Transverse colon (tissue), 4 donors: ENCODE results near the gene TMEM52B. TPM values are rescaled to one million over a fixed set of nuclear protein-coding genes. Genes with fewer than 3 reads are reported as not detected.
"Not testable (repeated sequence)": the region's sequence is repeated elsewhere in the genome, so short reads cannot be mapped to it uniquely, and the experiment has no call there.

Source experiments
- DNase-seq: peaks from one replicate; pipeline ENCODE4 v3.0.0-alpha.2; 2019
- H3K27ac ChIP-seq, 4 donors: fragments of 200-600 bp; sonication (generic); 2 replicates each; pipeline ENCODE4 v1.5.1; 2016 to 2018; ENCODE audit warnings: inconsistent platforms in 4 of 4
- H3K27me3 ChIP-seq: fragments of 200-600 bp; sonication (generic); 2 replicates; pipeline ENCODE4 v1.5.1; 2017; ENCODE audit warnings: inconsistent platforms
- H3K36me3 ChIP-seq, 4 donors: fragments of 200-600 bp; sonication (generic); 2 replicates each; pipeline ENCODE4 v1.5.1; 2017 to 2019; ENCODE audit warnings: inconsistent platforms in 4 of 4
- H3K4me1 ChIP-seq, 4 donors: fragments of 200-600 bp; sonication (generic); 2 replicates each; pipeline ENCODE4 v1.5.1; 2017 to 2020; ENCODE audit warnings: inconsistent platforms in 4 of 4
- H3K4me3 ChIP-seq, 4 donors: fragments of 200-600 bp; sonication (generic); 1 replicate in 1 of 4; 2 replicates in 3 of 4; pipeline versions ENCODE4 v1.5.1 to v1.6.1; 2017 to 2019; ENCODE audit warnings: inconsistent platforms in 4 of 4
- H3K9me3 ChIP-seq, 2 donors: fragments of 200-600 bp; sonication (generic); 2 replicates each; pipeline ENCODE4 v1.5.1; 2017 to 2019; ENCODE audit warnings: inconsistent platforms in 2 of 2
- CTCF ChIP-seq, 5 experiments: fragments of 200-600 bp in 3 of 5; fragments of 450-650 bp in 2 of 5; sonication (generic) in 3 of 5; IDR thresholded peaks; 1 replicate in 2 of 5; 2 replicates in 3 of 5; pipeline ENCODE4 v1.5.1; 2016 to 2017; ENCODE audit warnings: antibody characterized with exemption in 5 of 5, inconsistent platforms in 3 of 5, mild to moderate bottlenecking in 2 of 5, moderate library complexity in 1 of 5
- EP300 ChIP-seq: sonication (generic); formaldehyde crosslinking; IDR thresholded peaks from one replicate; pipeline ENCODE4 v1.6.1; 2017; ENCODE audit warnings: antibody characterized with exemption, low read depth
- POLR2A ChIP-seq: fragments of 450-650 bp; IDR thresholded peaks from one replicate; pipeline ENCODE4 v1.6.1; 2016; ENCODE audit warnings: antibody characterized with exemption, mild to moderate bottlenecking, moderate library complexity
- POLR2AphosphoS5 ChIP-seq, 3 donors: sonication (generic); formaldehyde crosslinking; IDR thresholded peaks; one replicate each; pipeline ENCODE4 v1.6.1; 2016; ENCODE audit warnings: antibody characterized with exemption in 3 of 3
- WGBS, 2 donors: methylation state at CpG; one replicate each; pipeline ENCODE4 v1.1.5; 2018; ENCODE audit warnings: low coverage in 1 of 2; 5-methylcytosine and 5-hydroxymethylcytosine counted together
- in situ Hi-C, 4 donors: fragments of 200-750 bp; cut with MboI; loops; one replicate each; pipeline versions ENCODE4 v1.15.0 to v1.15.1; 2017; ENCODE audit warnings: low sequenced_read_pairs in 3 of 4, low pct_ligation_motif_present in 1 of 4, low pct_unique_long_range_greater_than_20kb in 1 of 4
- intact Hi-C: fragments of 100-400 bp; cut with DNase I; formaldehyde crosslinking; loops from one replicate; pipeline ENCODE4 v1.15.1; 2023; ENCODE audit warnings: low total_unique reads
- total RNA-seq, 4 donors: library from RNA; depleted of rRNA; stranded (reverse); fragments of >200 nt; gene quantifications; one replicate each; pipeline ENCODE4 v1.1.0, GENCODE V29; 2016

TMEM52B gene
- total RNA-seq, 4 donors from 2014 or later = not detected

DNA sequence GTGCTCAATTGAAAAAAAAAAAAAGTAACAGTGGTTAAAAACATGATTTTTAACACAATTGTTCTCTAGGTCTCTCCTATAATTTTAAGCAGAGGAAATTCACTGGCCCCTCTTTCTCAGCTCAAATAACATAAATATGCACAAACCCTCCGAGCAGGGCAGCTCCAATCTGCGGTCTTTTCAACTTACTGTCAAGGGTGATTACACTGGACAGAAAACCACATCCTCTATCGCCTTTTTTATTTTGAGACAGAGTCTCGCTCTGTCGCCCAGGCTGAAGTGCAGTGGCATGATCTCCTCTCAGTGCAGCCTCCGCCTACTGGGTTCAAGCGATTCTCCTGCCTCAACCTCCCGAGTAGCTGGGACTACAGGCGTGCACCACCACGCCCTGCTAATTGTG is 17.4 kb downstream of the TMEM52B start:
- intact Hi-C loops (no loop called here), in situ Hi-C loops (no loop called here)
- H3K27me3 ChIP-seq = peaks cover 4% of the 10 kb centered on the region
- TF ChIP-seq EP300 = no peak
- TF ChIP-seq POLR2A = no peak
- no peak for TF ChIP-seq POLR2AphosphoS5 (IDR thresholded peaks at IDR 0.05)
- TF ChIP-seq CTCF (IDR thresholded peaks at IDR 0.05) = no peak
- H3K9me3 ChIP-seq = no peaks in the 10 kb centered on the region
- WGBS, 2 donors = 69% methylated on average over 10 of the region's 10 CpGs; no CpG with 5 or more reads in 1 of the 2 donors
- no peak overlapping the region for H3K4me3 ChIP-seq
- no peak for DNase-seq
- H3K4me1 ChIP-seq = no peaks in the 10 kb centered on the region
- H3K27ac ChIP-seq = no peak overlapping the region
- no peaks in the 10 kb centered on the region for H3K36me3 ChIP-seq

DNA sequence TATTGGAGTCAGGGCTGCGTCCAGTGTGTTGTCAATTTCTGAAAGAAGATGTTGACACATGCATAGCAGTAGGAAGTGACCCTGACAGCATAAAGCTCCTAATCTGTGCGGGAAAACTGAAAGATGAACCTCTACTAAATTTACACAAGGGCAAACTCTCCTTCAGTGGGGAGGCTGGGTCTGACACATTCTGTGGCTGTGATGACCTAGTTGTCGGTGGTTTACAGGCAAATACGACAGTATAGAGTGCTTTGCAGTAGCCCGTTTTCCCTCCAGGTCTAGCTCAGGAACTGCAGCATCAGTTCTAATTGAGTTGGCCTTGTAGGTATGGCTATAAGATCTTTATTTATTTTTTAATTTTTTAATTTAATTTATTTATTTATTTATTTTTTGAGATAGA is 19.0 kb downstream of the TMEM52B start:
- H3K4me1 ChIP-seq = no peaks in the 10 kb centered on the region
- H3K27me3 ChIP-seq = peaks cover 4% of the 10 kb centered on the region
- intact Hi-C loops = no loop called here
- DNase-seq = no peak
- no peaks in the 10 kb centered on the region for H3K9me3 ChIP-seq
- H3K4me3 ChIP-seq = no peak overlapping the region
- WGBS, 2 donors = 72 to 76% methylated on average over 3 to 5 of the region's 5 CpGs
- H3K36me3 ChIP-seq = no peaks in the 10 kb centered on the region
- H3K27ac ChIP-seq = no peak overlapping the region
- in situ Hi-C loops = no loop called here
- TF ChIP-seq EP300 (no peak), CTCF (IDR thresholded peaks at IDR 0.05) (no peak), POLR2AphosphoS5 (IDR thresholded peaks at IDR 0.05) (no peak), POLR2A (no peak)

GRCh38 chr12:10204495-10204894 is 25.7 kb downstream of the TMEM52B start:
- H3K4me1 ChIP-seq, H3K27ac ChIP-seq, H3K9me3 ChIP-seq, H3K27me3 ChIP-seq, DNase-seq, H3K36me3 ChIP-seq, H3K4me3 ChIP-seq, in situ Hi-C loops: not testable (repeated sequence)
- 86% methylated on average over 2 of the region's 2 CpGs; no CpG with 5 or more reads in 1 of the 2 donors for WGBS, 2 donors
- intact Hi-C loops = loop anchor here (10.0 kb wide), 1 partner anchor 1090 kb away; the partner anchor contains the start of gene A2M

DNA sequence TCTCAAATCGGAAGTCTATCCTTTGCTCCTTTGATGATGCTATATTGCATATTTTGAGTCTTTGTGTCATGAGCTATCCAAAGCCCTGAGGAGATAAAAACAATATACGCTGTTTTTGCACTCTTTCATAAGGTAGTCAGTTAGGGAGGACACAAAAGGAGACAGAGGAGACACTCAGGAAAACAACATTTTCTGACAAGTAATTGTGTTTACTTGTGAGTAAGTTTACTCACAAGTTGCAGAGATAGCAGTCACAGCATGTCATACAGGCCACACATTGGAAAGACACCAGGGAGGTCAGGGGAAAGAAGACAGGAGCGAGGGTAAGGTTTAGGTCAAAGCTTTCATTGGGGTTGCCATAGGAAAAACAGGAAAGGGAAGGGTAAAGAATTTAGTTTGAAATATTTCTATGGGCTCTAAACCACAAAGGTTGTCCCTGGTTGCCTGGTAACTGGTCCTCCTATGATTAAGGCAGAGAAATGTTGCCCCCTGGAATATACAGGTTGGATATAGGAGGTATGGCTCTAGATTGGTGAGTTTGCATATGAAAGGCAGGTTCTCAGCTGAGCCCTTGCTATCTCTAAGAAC is 26.5 kb downstream of the TMEM52B start:
- Histone ChIP-seq H3K27me3 (no peaks in the 10 kb centered on the region), H3K4me1 (no peaks in the 10 kb centered on the region), H3K9me3 (no peaks in the 10 kb centered on the region), H3K4me3 (no peak overlapping the region), H3K27ac (no peak overlapping the region), H3K36me3 (no peaks in the 10 kb centered on the region)
- in situ Hi-C loops = no loop called here
- intact Hi-C loops = loop anchor here (10.0 kb wide), 1 partner anchor 1091 kb away; the partner anchor contains the start of gene A2M
- DNase-seq = no peak
- WGBS, 2 donors = 87 to 92% methylated on average over 3 of the region's 3 CpGs
- TF ChIP-seq POLR2AphosphoS5 (IDR thresholded peaks at IDR 0.05) (no peak), CTCF (IDR thresholded peaks at IDR 0.05) (no peak), POLR2A (no peak), EP300 (no peak)

GRCh38 chr12:10207136-10207535 is 28.3 kb downstream of the TMEM52B start:
- peaks cover 0 to 5% (median 1%) of the 10 kb centered on the region in 4 donors for H3K4me1 ChIP-seq
- WGBS, 2 donors = 46 to 48% methylated on average over 2 of the region's 2 CpGs
- no peaks in the 10 kb centered on the region for H3K27me3 ChIP-seq
- intact Hi-C loops (loop anchor here (10.0 kb wide), 1 partner anchor 1092 kb away; the partner anchor contains the start of gene A2M), in situ Hi-C loops (no loop called here)
- TF ChIP-seq CTCF (IDR thresholded peaks at IDR 0.05) (no peak), EP300 (no peak), POLR2AphosphoS5 (IDR thresholded peaks at IDR 0.05) (no peak), POLR2A (no peak)
- DNase-seq = no peak
- no peaks in the 10 kb centered on the region for H3K36me3 ChIP-seq
- H3K27ac ChIP-seq = no peak overlapping the region
- H3K9me3 ChIP-seq = no peaks in the 10 kb centered on the region
- no peak overlapping the region for H3K4me3 ChIP-seq
